OCI-LY7 (cell line): ENCODE measurements around the gene FUCA2. TPM values are rescaled to one million over a fixed set of nuclear protein-coding genes. Genes with fewer than 3 reads are reported as not detected.
A peak's percentile ranks its signal among the peaks of the same experiment; 100 is the strongest.

Experiments used
- BruUV-seq: library from RNA; stranded (reverse); fragments of 400-500 nt; replicated peaks from 2 replicates; lab custom pipeline; 2021; lab: Mats Ljungman, UMichigan
- CTCF ChIA-PET: fragments of 300-600 bp; sonication (Branson Sonifier 250); formaldehyde crosslinking; loops from one replicate; lab custom pipeline; 2022; ENCODE audit warnings: antibody characterized with exemption; ENCODE audit not compliant: unreplicated experiment; lab: Charles Lee
- POLR2A ChIA-PET: fragments of 300-600 bp; sonication (Branson Sonifier 250); formaldehyde crosslinking; loops from one replicate; lab custom pipeline; 2022; ENCODE audit warnings: antibody characterized with exemption; lab: Charles Lee
- DNase-seq: peaks from one replicate; pipeline ENCODE4 v3.0.0-alpha.2; 2015; ENCODE audit warnings: low spot score
- H2AFZ ChIP-seq: fragments of 200-600 bp; sonication (generic), shearing (Covaris generic); 2 replicates; pipeline ENCODE4 v1.6.1; 2014; ENCODE audit warnings: mild to moderate bottlenecking, antibody characterized with exemption, low read length, moderate library complexity
- H3K27ac ChIP-seq: fragments of 200-600 bp; sonication (generic); 2 replicates; pipeline ENCODE4 v1.5.1; 2014; ENCODE audit warnings: mixed run types, low read depth, mild to moderate bottlenecking, moderate library complexity, low read length, inconsistent platforms; ENCODE audit not compliant: poor library complexity, severe bottlenecking
- H3K36me3 ChIP-seq: fragments of 200-600 bp; sonication (generic); 2 replicates; pipeline ENCODE4 v1.6.1; 2014; ENCODE audit warnings: mild to moderate bottlenecking, antibody characterized with exemption, low read length, moderate library complexity, mixed read lengths; ENCODE audit not compliant: insufficient read depth
- H3K4me1 ChIP-seq: fragments of 200-600 bp; sonication (generic); 2 replicates; pipeline ENCODE4 v1.5.1; 2014; ENCODE audit warnings: mild to moderate bottlenecking, low read length; ENCODE audit not compliant: insufficient read depth, poor library complexity, severe bottlenecking
- H3K4me2 ChIP-seq: fragments of 200-600 bp; sonication (generic); 2 replicates; pipeline ENCODE4 v1.6.1; 2014; ENCODE audit warnings: mild to moderate bottlenecking, low read length
- H3K4me3 ChIP-seq: fragments of 200-600 bp; sonication (generic); 2 replicates; pipeline ENCODE4 v1.5.1; 2014; ENCODE audit warnings: mild to moderate bottlenecking, low read depth, low read length; ENCODE audit not compliant: poor library complexity, severe bottlenecking
- H3K79me2 ChIP-seq: fragments of 200-600 bp; sonication (generic); 2 replicates; pipeline ENCODE4 v1.6.1; 2016; ENCODE audit warnings: low read depth, mild to moderate bottlenecking, low read length, moderate library complexity, mixed read lengths; ENCODE audit not compliant: insufficient read depth
- H3K9me2 ChIP-seq: fragments of 200-600 bp; sonication (generic); 2 replicates; pipeline ENCODE4 v1.6.1; 2016; ENCODE audit warnings: mild to moderate bottlenecking, low read length, mixed read lengths; ENCODE audit not compliant: insufficient read depth
- H3K9me3 ChIP-seq: fragments of 200-600 bp; sonication (generic); 2 replicates; pipeline ENCODE4 v1.6.1; 2014; ENCODE audit warnings: mild to moderate bottlenecking, mixed run types, low read length, mixed read lengths
- H4K20me1 ChIP-seq: fragments of 200-600 bp; sonication (generic); 2 replicates; pipeline ENCODE4 v1.6.1; 2014; ENCODE audit warnings: mild to moderate bottlenecking, antibody characterized with exemption, low read length, moderate library complexity, mixed read lengths; ENCODE audit not compliant: insufficient read depth
- CTCF ChIP-seq: fragments of 200-600 bp; sonication (generic); conservative IDR thresholded peaks from 2 replicates; pipeline ENCODE4 v1.5.1; 2014; ENCODE audit warnings: mild to moderate bottlenecking, antibody characterized with exemption, low read length, moderate library complexity, mixed read lengths
- EZH2phosphoT487 ChIP-seq: fragments of 200-600 bp; sonication (generic); IDR thresholded peaks from 2 replicates; pipeline ENCODE4 v1.6.1; 2018; ENCODE audit warnings: low read depth, borderline replicate concordance, mild to moderate bottlenecking, mixed run types, antibody characterized with exemption, low read length, moderate library complexity, mixed read lengths
- intact Hi-C: fragments of 100-400 bp; cut with micrococcal nuclease; formaldehyde crosslinking; loops from one replicate; pipeline ENCODE4 v1.10.0; 2022; ENCODE audit not compliant: unreplicated experiment
- total RNA-seq, 2 experiments: library from RNA; depleted of rRNA in 1 of 2; stranded (reverse); fragments of >200 nt in 1 of 2; shearing (Covaris generic) in 1 of 2; gene quantifications; 2 replicates each; pipeline ENCODE4 v1.2.3, GENCODE V29; 2014 to 2022

The FUCA2 gene
- total RNA-seq, 2 experiments from 2014 or later: not detected

- ChIA-PET CTCF (no interaction called here), POLR2A (interaction anchor here (1.4 kb wide), 1 partner anchor 8 kb away, joined by 3 read pairs; no protein-coding TSS in a partner anchor)
- Histone ChIP-seq H3K9me3 (no peaks in the 10 kb centered on the region), H4K20me1 (no peaks in the 10 kb centered on the region), H3K27ac (no peak overlapping the region), H3K4me3 (peak overlapping the region; percentile 47), H3K9me2 (no peaks in the 10 kb centered on the region), H3K4me2 (peak overlapping the region; percentile 40; the same call in 1 of the 2 replicates), H3K36me3 (no peaks in the 10 kb centered on the region), H3K79me2 (no peaks in the 10 kb centered on the region), H3K4me1 (no peaks in the 10 kb centered on the region), H2AFZ (no peak overlapping the region)
- TF ChIP-seq EZH2phosphoT487 (no peak), CTCF (no peak)
- BruUV-seq: no TSS peak
- intact Hi-C loops: loop anchor here (2.0 to 5.0 kb wide), 2 partner anchors 86 to 305 kb away; partner anchors contain the start of genes ADAT2, LTV1 and PEX3
- DNase-seq: no peak
Measured at GRCh38 chr6:143536866-143537691, 25.6 kb upstream of the FUCA2 start.

GRCh38 chr6:143536461-143536865 lies 24.9 kb upstream of the FUCA2 start:
- no peaks in the 10 kb centered on the region for H3K36me3 ChIP-seq
- no peak overlapping the region for H2AFZ ChIP-seq
- peak overlapping the region; percentile 35; the same call in 1 of the 2 replicates for H3K4me2 ChIP-seq
- H3K9me2 ChIP-seq: no peaks in the 10 kb centered on the region
- no peaks in the 10 kb centered on the region for H3K9me3 ChIP-seq
- H3K79me2 ChIP-seq: no peaks in the 10 kb centered on the region
- no peak overlapping the region for H3K27ac ChIP-seq
- POLR2A ChIA-PET: interaction anchor here (1.0 kb wide), 1 partner anchor 578 kb away, joined by 3 read pairs; no protein-coding TSS in a partner anchor
- TF ChIP-seq EZH2phosphoT487 (no peak), CTCF (no peak)
- intact Hi-C loops: loop anchor here (2.0 to 5.0 kb wide), 2 partner anchors 86 to 306 kb away; partner anchors contain the start of genes ADAT2, LTV1 and PEX3
- CTCF ChIA-PET: no interaction called here
- no TSS peak for BruUV-seq
- DNase-seq: peak; percentile 13
- H4K20me1 ChIP-seq: no peaks in the 10 kb centered on the region
- H3K4me3 ChIP-seq: peak overlapping the region; percentile 47
- no peaks in the 10 kb centered on the region for H3K4me1 ChIP-seq
